BLaER1 (cell line): Measurements from ENCODE around the gene PTPN14.

ENCODE experiments used
- H3K27ac ChIP-seq: shearing (Covaris generic); formaldehyde crosslinking; 2 replicates; pipeline ENCODE4 v1.8.1; 2022
- H3K27me3 ChIP-seq: shearing (Covaris generic); formaldehyde crosslinking; 2 replicates; pipeline ENCODE4 v1.8.1; 2022
- H3K36me3 ChIP-seq: shearing (Covaris generic); formaldehyde crosslinking; 2 replicates; pipeline ENCODE4 v1.8.1; 2022
- H3K4me1 ChIP-seq: shearing (Covaris generic); formaldehyde crosslinking; 2 replicates; pipeline ENCODE4 v1.8.1; 2022
- H3K4me2 ChIP-seq: shearing (Covaris generic); formaldehyde crosslinking; 2 replicates; pipeline ENCODE4 v1.8.1; 2022
- H3K4me3 ChIP-seq: shearing (Covaris generic); formaldehyde crosslinking; 2 replicates; pipeline ENCODE4 v1.8.1; 2022
- H3K9ac ChIP-seq: shearing (Covaris generic); formaldehyde crosslinking; 2 replicates; pipeline ENCODE4 v1.8.1; 2022
- H3K9me3 ChIP-seq: shearing (Covaris generic); formaldehyde crosslinking; 2 replicates; pipeline ENCODE4 v1.8.1; 2022
- H4K20me1 ChIP-seq: shearing (Covaris generic); formaldehyde crosslinking; 2 replicates; pipeline ENCODE4 v1.8.1; 2022
- Cebpa-rat ChIP-seq: shearing (Covaris generic); IDR thresholded peaks from 2 replicates; pipeline ENCODE4 v1.8.1; 2022

Gene PTPN14

DNA sequence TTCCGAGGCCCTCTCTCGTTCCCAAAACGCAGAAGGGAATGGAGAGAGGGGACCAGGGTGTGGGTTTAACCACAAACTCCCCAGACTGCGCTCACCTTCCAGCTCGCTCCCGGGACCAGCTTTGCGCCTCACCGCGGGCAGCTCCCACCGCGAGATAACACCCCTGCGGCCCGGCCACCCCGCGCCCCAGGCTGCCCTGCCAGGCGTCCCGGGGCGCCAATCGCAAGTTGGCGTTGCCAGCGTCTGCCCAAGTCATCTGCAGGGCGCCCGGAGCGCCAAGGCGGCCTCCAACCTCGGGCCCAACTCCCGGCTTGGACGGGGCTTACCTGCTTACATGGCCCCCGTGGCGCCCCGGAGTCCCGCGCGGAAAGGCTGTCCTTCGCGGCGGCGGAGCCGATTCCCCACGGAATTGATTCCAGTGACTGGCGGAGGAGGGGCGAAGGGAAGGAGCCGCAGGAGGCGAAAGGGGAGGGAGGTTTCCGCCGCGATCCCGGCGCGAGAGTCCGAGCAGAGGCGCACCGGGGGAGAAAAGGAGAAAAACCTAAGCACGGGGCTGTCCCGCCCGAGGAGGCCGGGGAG is 456 bp downstream of the PTPN14 start:
- Histone ChIP-seq H3K4me2 (peak overlapping the region; percentile 91), H3K4me3 (peak overlapping the region; percentile 76), H3K27ac (no peak overlapping the region)

DNA sequence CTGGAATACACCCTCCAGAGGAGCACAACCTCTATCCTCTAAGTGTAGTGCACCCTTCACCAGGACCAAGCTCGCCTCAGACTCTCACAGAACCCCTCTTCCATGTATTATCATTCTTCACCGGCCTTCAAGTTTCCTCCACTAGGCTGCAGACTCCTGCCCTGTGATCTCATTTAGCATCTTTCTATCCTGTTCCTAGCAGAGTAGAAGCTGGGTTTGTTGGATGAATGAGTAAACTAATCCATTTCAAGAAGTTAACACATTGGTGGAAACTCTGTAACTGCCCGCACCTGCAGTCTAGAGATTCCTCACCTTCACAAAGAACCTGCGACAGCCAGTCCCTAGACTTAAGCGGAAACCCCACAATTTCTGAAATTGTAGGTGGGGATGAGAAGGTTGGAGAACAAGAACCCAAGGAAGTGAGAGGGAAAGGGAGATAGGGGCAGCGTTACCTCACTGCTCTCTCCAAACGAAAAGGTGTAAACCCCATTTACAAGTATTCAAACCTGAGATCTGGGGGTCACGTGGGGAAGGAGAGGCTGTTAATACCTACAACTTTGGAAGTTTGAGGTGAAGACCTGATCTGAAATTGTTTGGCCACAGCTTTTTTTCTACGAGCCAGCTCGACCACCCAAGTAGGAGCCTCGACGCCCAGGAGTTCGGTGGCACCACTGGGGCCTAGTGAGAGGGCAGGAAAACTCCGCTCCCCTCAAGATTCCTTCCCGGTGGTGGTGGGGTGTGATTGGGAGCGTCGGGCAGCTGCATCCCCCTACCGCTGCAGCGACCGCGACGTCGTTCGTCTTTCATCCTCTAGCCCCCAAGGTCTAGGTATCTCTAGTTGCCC is 1.2 kb downstream of the PTPN14 start:
- no peak overlapping the region; the same call in 1 of the 2 replicates for H3K4me3 ChIP-seq
- H3K4me1 ChIP-seq = 0 out of 2 replicates have a peak, but pooled peaks cover 9% of the 10 kb centered on the region
- no peaks in the 10 kb centered on the region for H3K36me3 ChIP-seq
- no peak for TF ChIP-seq Cebpa-rat
- no peak overlapping the region for H3K9ac ChIP-seq
- H4K20me1 ChIP-seq = no peaks in the 10 kb centered on the region
- H3K9me3 ChIP-seq = no peaks in the 10 kb centered on the region
- peaks cover 34% of the 10 kb centered on the region for H3K27me3 ChIP-seq
- peak overlapping the region; percentile 91; the same call in 1 of the 2 replicates for H3K4me2 ChIP-seq
- no peak overlapping the region for H3K27ac ChIP-seq

More for the DNA sequence above, 456 bp downstream of the PTPN14 start:
- H4K20me1 ChIP-seq = no peaks in the 10 kb centered on the region
- H3K9ac ChIP-seq = peak overlapping the region; percentile 73
- TF ChIP-seq Cebpa-rat = no peak
- peaks cover 34% of the 10 kb centered on the region for H3K27me3 ChIP-seq
- 0 out of 2 replicates have a peak, but pooled peaks cover 9% of the 10 kb centered on the region for H3K4me1 ChIP-seq
- no peaks in the 10 kb centered on the region for H3K9me3 ChIP-seq
- no peaks in the 10 kb centered on the region for H3K36me3 ChIP-seq

DNA sequence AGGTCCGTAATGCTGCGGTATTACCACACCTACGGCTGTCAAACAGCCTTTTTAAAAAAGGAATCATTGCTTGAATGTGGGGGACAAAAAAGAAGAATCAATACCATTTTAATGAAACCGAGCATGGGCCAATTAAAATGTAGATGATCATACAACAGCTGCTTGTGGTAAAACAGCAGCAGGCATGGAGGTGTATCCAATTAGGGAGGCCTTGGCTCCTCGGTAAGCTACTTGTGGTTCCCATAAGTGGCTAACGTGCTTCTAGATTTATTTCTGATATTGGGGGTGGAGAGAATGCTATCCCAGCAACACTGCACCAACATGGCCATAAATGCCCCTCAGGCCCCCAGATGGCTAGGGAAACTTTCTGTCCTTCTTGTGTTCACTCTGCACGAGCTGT is 1.8 kb downstream of the PTPN14 start:
- H3K4me1 ChIP-seq = 0 out of 2 replicates have a peak, but pooled peaks cover 9% of the 10 kb centered on the region

GRCh38 chr1:214548988-214549387 is 2.4 kb downstream of the PTPN14 start:
- 0 out of 2 replicates have a peak, but pooled peaks cover 9% of the 10 kb centered on the region for H3K4me1 ChIP-seq
- no peak overlapping the region for H3K4me3 ChIP-seq
- no peak overlapping the region for H3K4me2 ChIP-seq
- TF ChIP-seq Cebpa-rat = no peak
- H3K36me3 ChIP-seq = no peaks in the 10 kb centered on the region
- H4K20me1 ChIP-seq = no peaks in the 10 kb centered on the region
- no peak overlapping the region for H3K9ac ChIP-seq
- H3K27me3 ChIP-seq = peaks cover 34% of the 10 kb centered on the region
- no peaks in the 10 kb centered on the region for H3K9me3 ChIP-seq
- no peak overlapping the region for H3K27ac ChIP-seq

More for the DNA sequence above, 1.8 kb downstream of the PTPN14 start:
- no peak overlapping the region for H3K27ac ChIP-seq
- TF ChIP-seq Cebpa-rat = no peak
- no peaks in the 10 kb centered on the region for H3K9me3 ChIP-seq
- H3K4me2 ChIP-seq = no peak overlapping the region
- no peak overlapping the region for H3K9ac ChIP-seq
- H3K36me3 ChIP-seq = no peaks in the 10 kb centered on the region
- H3K4me3 ChIP-seq = no peak overlapping the region
- no peaks in the 10 kb centered on the region for H4K20me1 ChIP-seq
- peaks cover 34% of the 10 kb centered on the region for H3K27me3 ChIP-seq

GRCh38 chr1:214548271-214548670 is 3.1 kb downstream of the PTPN14 start:
- H3K9ac ChIP-seq = no peak overlapping the region
- H3K4me3 ChIP-seq = no peak overlapping the region
- no peaks in the 10 kb centered on the region for H4K20me1 ChIP-seq
- H3K36me3 ChIP-seq = no peaks in the 10 kb centered on the region
- H3K4me1 ChIP-seq = 0 out of 2 replicates have a peak, but pooled peaks cover 9% of the 10 kb centered on the region
- H3K4me2 ChIP-seq = no peak overlapping the region
- H3K27me3 ChIP-seq = peaks cover 34% of the 10 kb centered on the region
- no peak for TF ChIP-seq Cebpa-rat
- no peaks in the 10 kb centered on the region for H3K9me3 ChIP-seq
- no peak overlapping the region for H3K27ac ChIP-seq

GRCh38 chr1:214547747-214548146 is 3.7 kb downstream of the PTPN14 start:
- Histone ChIP-seq H3K4me3 (no peak overlapping the region), H3K4me1 (peaks cover 11% of the 10 kb centered on the region), H3K27me3 (peaks cover 32% of the 10 kb centered on the region), H3K4me2 (no peak overlapping the region), H3K9ac (no peak overlapping the region), H3K27ac (no peak overlapping the region), H3K36me3 (no peaks in the 10 kb centered on the region), H4K20me1 (no peaks in the 10 kb centered on the region), H3K9me3 (no peaks in the 10 kb centered on the region)
- no peak for TF ChIP-seq Cebpa-rat

DNA sequence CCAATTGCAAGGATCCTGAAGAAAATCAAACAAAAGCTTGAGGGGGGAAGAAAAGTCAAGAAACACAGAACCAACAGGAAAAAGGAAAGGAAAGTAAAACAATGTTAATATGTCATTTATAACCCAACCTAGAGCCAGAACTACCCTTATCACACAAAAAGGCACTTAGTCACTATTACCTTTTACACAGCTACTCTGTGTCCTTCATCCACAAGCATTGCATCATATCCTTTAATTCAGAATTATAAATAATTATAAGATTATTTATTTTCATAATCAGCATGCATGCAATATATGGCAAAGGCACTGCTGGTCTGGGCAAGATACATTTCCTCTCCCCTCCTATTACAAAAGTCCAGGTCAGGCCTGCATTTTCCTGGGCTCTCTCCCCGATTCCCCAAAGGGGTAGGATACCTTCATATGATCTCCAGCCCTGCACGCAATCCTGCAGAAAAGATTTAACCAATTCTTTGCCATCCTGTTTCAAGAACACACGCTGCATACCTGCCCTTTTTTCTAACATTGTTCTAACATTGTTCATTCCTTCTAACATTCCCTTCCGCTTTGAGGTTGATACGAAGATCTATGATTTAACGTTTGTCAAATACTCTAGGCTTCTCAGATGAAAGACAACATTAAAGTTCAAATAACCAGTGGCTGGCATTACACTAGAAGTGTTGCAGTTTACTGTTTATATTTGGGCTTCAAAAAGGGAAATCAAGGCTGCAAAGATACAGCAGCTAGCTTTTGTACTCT is 4.3 kb downstream of the PTPN14 start:
- TF ChIP-seq Cebpa-rat = no peak
- H3K27me3 ChIP-seq = peaks cover 25% of the 10 kb centered on the region
- H3K9me3 ChIP-seq = no peaks in the 10 kb centered on the region
- H3K4me2 ChIP-seq = no peak overlapping the region
- peaks cover 10% of the 10 kb centered on the region for H3K4me1 ChIP-seq
- H3K9ac ChIP-seq = no peak overlapping the region
- no peak overlapping the region for H3K27ac ChIP-seq
- H3K36me3 ChIP-seq = no peaks in the 10 kb centered on the region
- no peak overlapping the region for H3K4me3 ChIP-seq
- H4K20me1 ChIP-seq = no peaks in the 10 kb centered on the region

- no peak for TF ChIP-seq Cebpa-rat
- H3K9ac ChIP-seq = no peak overlapping the region
- peaks cover 8% of the 10 kb centered on the region for H3K4me1 ChIP-seq
- H4K20me1 ChIP-seq = no peaks in the 10 kb centered on the region
- no peak overlapping the region for H3K4me2 ChIP-seq
- H3K27ac ChIP-seq = no peak overlapping the region
- H3K4me3 ChIP-seq = no peak overlapping the region
- peaks cover 15% of the 10 kb centered on the region for H3K27me3 ChIP-seq
- no peaks in the 10 kb centered on the region for H3K36me3 ChIP-seq
- no peaks in the 10 kb centered on the region for H3K9me3 ChIP-seq
Observed at GRCh38 chr1:214546084-214546483, 5.3 kb downstream of the PTPN14 start.

GRCh38 chr1:214545293-214545692 is 6.1 kb downstream of the PTPN14 start:
- Histone ChIP-seq H4K20me1 (no peaks in the 10 kb centered on the region), H3K36me3 (no peaks in the 10 kb centered on the region), H3K9me3 (no peaks in the 10 kb centered on the region), H3K4me2 (no peak overlapping the region), H3K27ac (no peak overlapping the region), H3K4me1 (peaks cover 8% of the 10 kb centered on the region), H3K9ac (no peak overlapping the region), H3K4me3 (no peak overlapping the region), H3K27me3 (peaks cover 7% of the 10 kb centered on the region)
- no peak for TF ChIP-seq Cebpa-rat
